Measurements from ENCODE around the gene GALNT2. TPM values are rescaled to one million over a fixed set of nuclear protein-coding genes. Genes with fewer than 3 reads are reported as not detected.

GALNT2 gene
- polyA plus RNA-seq, 2 donors, result 11.2 to 15.3 TPM

- Histone ChIP-seq H3K4me1 (ENCODE audit: control insufficient read depth in 2 of 2, insufficient read depth in 2 of 2, low read length in 1 of 2) (no peaks in the 10 kb centered on the region), H3K9me3 (ENCODE audit: control insufficient read depth in 2 of 2, insufficient read depth in 1 of 2, low read depth in 1 of 2, low read length in 1 of 2) (no peaks in the 10 kb centered on the region), H3K36me3 (ENCODE audit: control insufficient read depth in 2 of 2, insufficient read depth in 2 of 2, low read length in 1 of 2) (peaks cover 13 to 31% of the 10 kb centered on the region in 2 donors), H3K27ac (ENCODE audit: low read depth in 2 of 2, low read length in 1 of 2) (no peak overlapping the region), H3K4me3 (ENCODE audit: low read depth in 1 of 2, low read length in 2 of 2) (no peak overlapping the region), H3K27me3 (ENCODE audit: control insufficient read depth in 1 of 2, insufficient read depth in 2 of 2, low read length in 2 of 2) (no peaks in the 10 kb centered on the region)
- WGBS, 2 donors, result 74 to 79% methylated on average over 1 of the region's 1 CpG
These were observed 193.8 kb downstream of the GALNT2 start for GRCh38 chr1:230260831-230261230.

GRCh38 chr1:230261928-230262650 lies 195.1 kb downstream of the GALNT2 start:
- no peaks in the 10 kb centered on the region for H3K4me1 ChIP-seq (ENCODE audit: control insufficient read depth in 2 of 2, insufficient read depth in 2 of 2, low read length in 1 of 2)
- H3K27ac ChIP-seq (ENCODE audit: low read depth in 2 of 2, low read length in 1 of 2), result no peak overlapping the region
- H3K4me3 ChIP-seq (ENCODE audit: low read depth in 1 of 2, low read length in 2 of 2), result no peak overlapping the region
- peaks cover 13 to 31% of the 10 kb centered on the region in 2 donors for H3K36me3 ChIP-seq (ENCODE audit: control insufficient read depth in 2 of 2, insufficient read depth in 2 of 2, low read length in 1 of 2)
- no peaks in the 10 kb centered on the region for H3K27me3 ChIP-seq (ENCODE audit: control insufficient read depth in 1 of 2, insufficient read depth in 2 of 2, low read length in 2 of 2)
- WGBS, 2 donors, result 76 to 87% methylated on average over 21 of the region's 21 CpGs
- no peaks in the 10 kb centered on the region for H3K9me3 ChIP-seq (ENCODE audit: control insufficient read depth in 2 of 2, insufficient read depth in 1 of 2, low read depth in 1 of 2, low read length in 1 of 2)

- Histone ChIP-seq H3K36me3 (ENCODE audit: control insufficient read depth in 2 of 2, insufficient read depth in 2 of 2, low read length in 1 of 2) (peaks cover 13 to 35% of the 10 kb centered on the region in 2 donors), H3K4me3 (ENCODE audit: low read depth in 1 of 2, low read length in 2 of 2) (no peak overlapping the region)
- WGBS, 2 donors, result 89 to 90% methylated on average over 13 of the region's 13 CpGs
These were observed 196.0 kb downstream of the GALNT2 start for GRCh38 chr1:230262867-230263567.

GRCh38 chr1:230263568-230264195 lies 196.6 kb downstream of the GALNT2 start:
- Histone ChIP-seq H3K27ac (ENCODE audit: low read depth in 2 of 2, low read length in 1 of 2) (no peak overlapping the region), H3K4me1 (ENCODE audit: control insufficient read depth in 2 of 2, insufficient read depth in 2 of 2, low read length in 1 of 2) (peaks cover 0 to 3% of the 10 kb centered on the region in 2 donors), H3K36me3 (ENCODE audit: control insufficient read depth in 2 of 2, insufficient read depth in 2 of 2, low read length in 1 of 2) (peaks cover 13 to 39% of the 10 kb centered on the region in 2 donors), H3K9me3 (ENCODE audit: control insufficient read depth in 2 of 2, insufficient read depth in 1 of 2, low read depth in 1 of 2, low read length in 1 of 2) (no peaks in the 10 kb centered on the region), H3K4me3 (ENCODE audit: low read depth in 1 of 2, low read length in 2 of 2) (no peak overlapping the region), H3K27me3 (ENCODE audit: control insufficient read depth in 1 of 2, insufficient read depth in 2 of 2, low read length in 2 of 2) (no peaks in the 10 kb centered on the region)
- 91 to 92% methylated on average over 21 of the region's 21 CpGs for WGBS, 2 donors

More at GRCh38 chr1:230262867-230263567, 196.0 kb downstream of the GALNT2 start:
- Histone ChIP-seq H3K4me1 (ENCODE audit: control insufficient read depth in 2 of 2, insufficient read depth in 2 of 2, low read length in 1 of 2) (peaks cover 0 to 2% of the 10 kb centered on the region in 2 donors), H3K27me3 (ENCODE audit: control insufficient read depth in 1 of 2, insufficient read depth in 2 of 2, low read length in 2 of 2) (no peaks in the 10 kb centered on the region), H3K27ac (ENCODE audit: low read depth in 2 of 2, low read length in 1 of 2) (no peak overlapping the region), H3K9me3 (ENCODE audit: control insufficient read depth in 2 of 2, insufficient read depth in 1 of 2, low read depth in 1 of 2, low read length in 1 of 2) (no peaks in the 10 kb centered on the region)

GRCh38 chr1:230264342-230264741 lies 197.3 kb downstream of the GALNT2 start:
- WGBS, 2 donors, result 88% methylated on average over 8 of the region's 8 CpGs
- Histone ChIP-seq H3K4me1 (ENCODE audit: control insufficient read depth in 2 of 2, insufficient read depth in 2 of 2, low read length in 1 of 2) (peaks cover 0 to 4% of the 10 kb centered on the region in 2 donors), H3K27ac (ENCODE audit: low read depth in 2 of 2, low read length in 1 of 2) (no peak overlapping the region), H3K36me3 (ENCODE audit: control insufficient read depth in 2 of 2, insufficient read depth in 2 of 2, low read length in 1 of 2) (peaks cover 13 to 39% of the 10 kb centered on the region in 2 donors), H3K4me3 (ENCODE audit: low read depth in 1 of 2, low read length in 2 of 2) (no peak overlapping the region), H3K27me3 (ENCODE audit: control insufficient read depth in 1 of 2, insufficient read depth in 2 of 2, low read length in 2 of 2) (no peaks in the 10 kb centered on the region), H3K9me3 (ENCODE audit: control insufficient read depth in 2 of 2, insufficient read depth in 1 of 2, low read depth in 1 of 2, low read length in 1 of 2) (no peaks in the 10 kb centered on the region)

GRCh38 chr1:230265200-230266115 lies 198.4 kb downstream of the GALNT2 start:
- Histone ChIP-seq H3K4me1 (ENCODE audit: control insufficient read depth in 2 of 2, insufficient read depth in 2 of 2, low read length in 1 of 2) (peaks cover 0 to 4% of the 10 kb centered on the region in 2 donors), H3K9me3 (ENCODE audit: control insufficient read depth in 2 of 2, insufficient read depth in 1 of 2, low read depth in 1 of 2, low read length in 1 of 2) (no peaks in the 10 kb centered on the region), H3K27me3 (ENCODE audit: control insufficient read depth in 1 of 2, insufficient read depth in 2 of 2, low read length in 2 of 2) (no peaks in the 10 kb centered on the region), H3K27ac (ENCODE audit: low read depth in 2 of 2, low read length in 1 of 2) (no peak overlapping the region), H3K36me3 (ENCODE audit: control insufficient read depth in 2 of 2, insufficient read depth in 2 of 2, low read length in 1 of 2) (peaks cover 13 to 40% of the 10 kb centered on the region in 2 donors), H3K4me3 (ENCODE audit: low read depth in 1 of 2, low read length in 2 of 2) (no peak overlapping the region)
- WGBS, 2 donors, result 92 to 94% methylated on average over 17 of the region's 17 CpGs

- Histone ChIP-seq H3K4me3 (ENCODE audit: low read depth in 1 of 2, low read length in 2 of 2) (no peak overlapping the region), H3K9me3 (ENCODE audit: control insufficient read depth in 2 of 2, insufficient read depth in 1 of 2, low read depth in 1 of 2, low read length in 1 of 2) (no peaks in the 10 kb centered on the region), H3K36me3 (ENCODE audit: control insufficient read depth in 2 of 2, insufficient read depth in 2 of 2, low read length in 1 of 2) (peaks cover 13 to 45% of the 10 kb centered on the region in 2 donors), H3K4me1 (ENCODE audit: control insufficient read depth in 2 of 2, insufficient read depth in 2 of 2, low read length in 1 of 2) (peaks cover 0 to 4% of the 10 kb centered on the region in 2 donors), H3K27me3 (ENCODE audit: control insufficient read depth in 1 of 2, insufficient read depth in 2 of 2, low read length in 2 of 2) (no peaks in the 10 kb centered on the region), H3K27ac (ENCODE audit: low read depth in 2 of 2, low read length in 1 of 2) (no peak overlapping the region)
- WGBS, 2 donors, result 14 to 22% methylated on average over 2 of the region's 2 CpGs
These were observed 199.4 kb downstream of the GALNT2 start for GRCh38 chr1:230266456-230266855.

- H3K4me1 ChIP-seq (ENCODE audit: control insufficient read depth in 2 of 2, insufficient read depth in 2 of 2, low read length in 1 of 2), result peaks cover 0 to 4% of the 10 kb centered on the region in 2 donors
- H3K9me3 ChIP-seq (ENCODE audit: control insufficient read depth in 2 of 2, insufficient read depth in 1 of 2, low read depth in 1 of 2, low read length in 1 of 2), result no peaks in the 10 kb centered on the region
- H3K27me3 ChIP-seq (ENCODE audit: control insufficient read depth in 1 of 2, insufficient read depth in 2 of 2, low read length in 2 of 2), result no peaks in the 10 kb centered on the region
- H3K4me3 ChIP-seq (ENCODE audit: low read depth in 1 of 2, low read length in 2 of 2), result no peak overlapping the region
- H3K27ac ChIP-seq (ENCODE audit: low read depth in 2 of 2, low read length in 1 of 2), result no peak overlapping the region
- peaks cover 13 to 45% of the 10 kb centered on the region in 2 donors for H3K36me3 ChIP-seq (ENCODE audit: control insufficient read depth in 2 of 2, insufficient read depth in 2 of 2, low read length in 1 of 2)
- WGBS, 2 donors, result 73 to 83% methylated on average over 17 of the region's 17 CpGs
These were observed 200.5 kb downstream of the GALNT2 start for GRCh38 chr1:230267338-230268065.
